Neuronal stem cell (in vitro differentiated cells): Measurements from ENCODE around the gene DENND11. TPM values are rescaled to one million over a fixed set of nuclear protein-coding genes. Genes with fewer than 3 reads are reported as not detected.

Source experiments
- DNase-seq: peaks from one replicate; pipeline ENCODE4 v3.0.0-alpha.2; 2013; ENCODE audit warnings: low spot score
- H2AFZ ChIP-seq: one replicate; pipeline ENCODE4 v1.6.1; 2013; ENCODE audit warnings: mild to moderate bottlenecking, low read length, inconsistent platforms
- H2AK5ac ChIP-seq: 2 replicates; pipeline ENCODE4 v1.6.1; 2013; ENCODE audit warnings: low read depth, mild to moderate bottlenecking, inconsistent platforms, low read length, moderate library complexity, mixed read lengths
- H2BK120ac ChIP-seq: 2 replicates; pipeline ENCODE4 v1.6.1; 2013; ENCODE audit warnings: low read depth, mild to moderate bottlenecking, inconsistent platforms, low read length, moderate library complexity, mixed read lengths
- H2BK12ac ChIP-seq: one replicate; pipeline ENCODE4 v1.6.1; 2013; ENCODE audit warnings: low read length, inconsistent platforms
- H2BK15ac ChIP-seq: 2 replicates; pipeline ENCODE4 v1.6.1; 2013; ENCODE audit warnings: mild to moderate bottlenecking, low read length, inconsistent platforms, mixed read lengths
- H2BK5ac ChIP-seq: one replicate; pipeline ENCODE4 v1.6.1; 2013; ENCODE audit warnings: inconsistent platforms, mild to moderate bottlenecking, low read length, moderate library complexity
- H3K14ac ChIP-seq: one replicate; pipeline ENCODE4 v1.6.1; 2013; ENCODE audit warnings: low read length, inconsistent platforms
- H3K18ac ChIP-seq: 2 replicates; pipeline ENCODE4 v1.6.1; 2013; ENCODE audit warnings: low read length, inconsistent platforms
- H3K23ac ChIP-seq: 2 replicates; pipeline ENCODE4 v1.6.1; 2013; ENCODE audit warnings: low read depth, mild to moderate bottlenecking, mixed read lengths, low read length, inconsistent platforms; ENCODE audit not compliant: poor library complexity
- H3K27ac ChIP-seq: replicated peaks from 3 replicates; pipeline ENCODE4 v1.5.1; 2013; ENCODE audit warnings: low read length, inconsistent platforms
- H3K27me3 ChIP-seq, 3 experiments: 2 replicates each; pipeline ENCODE4 v1.6.1; 2013; ENCODE audit warnings: low read length in 3 of 3, mild to moderate bottlenecking in 2 of 3, inconsistent platforms in 1 of 3, low read depth in 1 of 3, mixed read lengths in 1 of 3, moderate library complexity in 1 of 3; ENCODE audit not compliant: control insufficient read depth in 3 of 3, insufficient read depth in 3 of 3
- H3K36me3 ChIP-seq, 2 donors: replicated peaks in 1 of 2; 2 replicates each; pipeline ENCODE4 v1.6.1; 2013; ENCODE audit warnings: low read length in 2 of 2; ENCODE audit not compliant: control insufficient read depth in 2 of 2, insufficient read depth in 2 of 2
- H3K4ac ChIP-seq: 2 replicates; pipeline ENCODE4 v1.6.1; 2013; ENCODE audit warnings: inconsistent platforms, mild to moderate bottlenecking, low read length, moderate library complexity
- H3K4me1 ChIP-seq, 2 donors: 1 replicate in 1 of 2; 2 replicates in 1 of 2; pipeline ENCODE4 v1.6.1; 2013; ENCODE audit warnings: low read length in 2 of 2, low read depth in 1 of 2; ENCODE audit not compliant: control insufficient read depth in 2 of 2, insufficient read depth in 1 of 2
- H3K4me2 ChIP-seq: one replicate; pipeline ENCODE4 v1.6.1; 2013; ENCODE audit warnings: mild to moderate bottlenecking, low read length, inconsistent platforms; ENCODE audit not compliant: insufficient read depth, poor library complexity, severe bottlenecking
- H3K4me3 ChIP-seq, 2 donors: 2 replicates each; pipeline ENCODE4 v1.5.1; 2013; ENCODE audit warnings: low read length in 2 of 2, mild to moderate bottlenecking in 2 of 2, inconsistent platforms in 1 of 2, moderate library complexity in 1 of 2
- H3K79me1 ChIP-seq: one replicate; pipeline ENCODE4 v1.6.1; 2013; ENCODE audit warnings: low read depth, mild to moderate bottlenecking, inconsistent platforms, low read length, moderate library complexity
- H3K9ac ChIP-seq: one replicate; pipeline ENCODE4 v1.6.1; 2013; ENCODE audit warnings: mild to moderate bottlenecking, low read depth, low read length, inconsistent platforms; ENCODE audit not compliant: poor library complexity
- H3K9me3 ChIP-seq, 2 donors: replicated peaks in 1 of 2; 2 replicates each; pipeline versions ENCODE3 to v1.6.1; 2013; ENCODE audit warnings: low read length in 2 of 2, mild to moderate bottlenecking in 2 of 2, inconsistent platforms in 1 of 2, low read depth in 1 of 2, mixed read lengths in 1 of 2, moderate library complexity in 1 of 2; ENCODE audit not compliant: control insufficient read depth in 2 of 2, insufficient read depth in 1 of 2
- H4K8ac ChIP-seq: one replicate; pipeline ENCODE4 v1.6.1; 2013; ENCODE audit warnings: low read depth, mild to moderate bottlenecking, inconsistent platforms, low read length, moderate library complexity
- H4K91ac ChIP-seq: one replicate; pipeline ENCODE4 v1.6.1; 2013; ENCODE audit warnings: low read length, low read depth, mild to moderate bottlenecking, inconsistent platforms; ENCODE audit not compliant: poor library complexity
- WGBS, 2 donors: extraction: QIAGEN DNeasy Blood & Tissue Kit; methylation state at CpG; one replicate each; pipeline ENCODE4 v1.1.7; 2013; ENCODE audit warnings: missing lambda C conversion rate in 2 of 2, mixed read lengths in 1 of 2; ENCODE audit not compliant: insufficient read length in 2 of 2, insufficient replicate concordance in 1 of 2; ENCODE audit errors: extremely low coverage in 2 of 2; 5-methylcytosine and 5-hydroxymethylcytosine counted together
- polyA plus RNA-seq, 2 experiments: library from polyadenylated mRNA; stranded (reverse); fragments of 200-250 nt; gene quantifications; one replicate each; pipeline ENCODE4 v1.2.3, GENCODE V29; 2013

DENND11 gene, protein sequence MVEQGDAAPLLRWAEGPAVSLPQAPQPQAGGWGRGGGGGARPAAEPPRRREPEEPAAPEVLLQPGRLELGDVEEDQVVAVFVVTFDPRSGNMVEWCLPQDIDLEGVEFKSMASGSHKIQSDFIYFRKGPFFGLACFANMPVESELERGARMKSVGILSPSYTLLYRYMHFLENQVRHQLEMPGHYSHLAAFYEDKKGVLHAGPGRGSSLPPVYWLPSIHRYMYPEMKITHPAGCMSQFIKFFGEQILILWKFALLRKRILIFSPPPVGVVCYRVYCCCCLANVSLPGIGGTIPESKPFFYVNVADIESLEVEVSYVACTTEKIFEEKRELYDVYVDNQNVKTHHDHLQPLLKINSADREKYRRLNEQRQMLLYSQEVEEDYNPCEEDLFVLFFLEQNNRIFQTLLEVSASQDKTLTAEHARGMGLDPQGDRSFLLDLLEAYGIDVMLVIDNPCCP
- polyA plus RNA-seq (2013, experiment 1 of 2) = 8.5 TPM
- polyA plus RNA-seq (2013, experiment 2 of 2) = 8.2 TPM

DNA sequence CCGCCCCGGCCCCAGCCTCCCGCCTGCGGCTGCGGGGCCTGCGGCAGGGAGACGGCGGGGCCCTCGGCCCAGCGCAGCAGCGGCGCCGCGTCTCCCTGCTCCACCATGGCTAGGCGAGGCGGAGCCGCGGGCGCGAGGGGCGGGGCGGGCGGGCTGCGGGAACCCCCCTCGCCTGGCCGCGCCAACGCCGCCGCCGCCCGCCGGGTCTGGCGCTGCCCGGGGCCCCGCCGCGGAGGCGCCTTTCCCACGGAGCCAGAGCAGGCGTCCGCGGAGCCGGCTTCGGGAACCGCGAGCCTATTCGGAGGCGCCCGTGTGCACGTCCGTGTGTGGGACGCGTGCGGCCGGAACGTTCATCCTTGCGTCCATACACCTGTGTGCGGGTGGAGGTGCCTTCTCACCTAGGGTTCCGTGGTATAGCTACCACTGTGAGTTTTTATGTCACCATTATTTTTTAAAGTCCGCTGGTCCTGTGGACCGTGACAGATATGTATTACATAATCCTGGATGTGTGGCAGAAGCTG, at the start of gene DENND11:
DENND11 (minus strand) TSS at position 120 of the 521 bp plus-strand sequence; CDS start at position 107, 13 bp downstream.
- no peak within 1 kb of the TSS for H2AK5ac ChIP-seq
- H3K9ac ChIP-seq = peak within 1 kb of the TSS; percentile 81
- peak within 1 kb of the TSS; percentile 93 for H2AFZ ChIP-seq
- H3K79me1 ChIP-seq = no peaks in the 10 kb centered on the region
- H3K4me1 ChIP-seq = peaks cover 10 to 11% of the 10 kb centered on the region in 2 donors
- no peak within 1 kb of the TSS for H3K14ac ChIP-seq
- H4K8ac ChIP-seq = no peak within 1 kb of the TSS
- no peak within 1 kb of the TSS for H2BK15ac ChIP-seq
- H3K9me3 ChIP-seq = no peaks in the 10 kb centered on the region
- no peak within 1 kb of the TSS for H3K27ac ChIP-seq
- H3K27me3 ChIP-seq = peaks cover 0 to 15% (median 8%) of the 10 kb centered on the region in 3 experiments
- no peak within 1 kb of the TSS for H2BK12ac ChIP-seq
- no peak within 1 kb of the TSS for H2BK120ac ChIP-seq
- no peak within 1 kb of the TSS for H4K91ac ChIP-seq
- H3K18ac ChIP-seq = peak within 1 kb of the TSS; percentile 90
- peak; percentile 30 for DNase-seq
- no peaks in the 10 kb centered on the region for H3K36me3 ChIP-seq
- WGBS, 2 donors = no CpG with 5 or more reads among the region's 62 CpGs
- peak within 1 kb of the TSS; percentile 60 to 90 for H3K4me3 ChIP-seq
- no peak within 1 kb of the TSS for H3K4ac ChIP-seq
- peak within 1 kb of the TSS; percentile 81 for H3K4me2 ChIP-seq
- no peak within 1 kb of the TSS for H2BK5ac ChIP-seq
- no peak within 1 kb of the TSS for H3K23ac ChIP-seq

DNA sequence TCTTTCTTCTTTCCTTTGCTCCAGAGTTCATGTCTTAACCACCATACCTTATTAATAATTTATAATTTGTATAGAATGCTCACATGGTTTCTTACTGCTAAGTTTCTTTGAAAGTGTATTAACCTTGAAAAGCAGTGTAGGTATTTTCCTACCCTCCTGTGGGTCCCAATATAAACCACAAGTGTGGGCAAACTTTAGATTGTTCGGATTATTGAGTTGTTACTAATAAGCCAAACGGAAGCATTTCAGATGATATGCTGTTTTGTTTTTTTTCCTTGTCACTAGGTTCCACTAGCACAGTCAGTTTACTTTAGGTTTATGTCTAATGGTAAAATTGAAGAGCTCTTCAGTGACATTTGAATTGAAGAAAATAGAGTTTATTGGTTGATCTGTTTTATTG, 46.4 kb upstream of the DENND11 start:
- H3K9me3 ChIP-seq = peaks cover 3 to 41% of the 10 kb centered on the region in 2 donors
- no peak overlapping the region for H4K8ac ChIP-seq
- H3K9ac ChIP-seq = no peak overlapping the region
- H3K36me3 ChIP-seq = peaks cover 38 to 100% of the 10 kb centered on the region in 2 donors
- WGBS, 2 donors = no CpG with 5 or more reads among the region's 2 CpGs
- H2BK12ac ChIP-seq = no peak overlapping the region
- no peak overlapping the region for H3K4ac ChIP-seq
- no peak overlapping the region for H3K14ac ChIP-seq
- no peak overlapping the region for H2BK5ac ChIP-seq
- no peak overlapping the region for H3K4me3 ChIP-seq
- no peaks in the 10 kb centered on the region for H3K27me3 ChIP-seq
- H3K4me1 ChIP-seq = no peaks in the 10 kb centered on the region
- H4K91ac ChIP-seq = no peak overlapping the region
- no peak overlapping the region for H2AFZ ChIP-seq
- H3K4me2 ChIP-seq = no peak overlapping the region
- no peak overlapping the region for H2BK120ac ChIP-seq
- H3K27ac ChIP-seq = no peak overlapping the region
- DNase-seq = no peak
- H3K79me1 ChIP-seq = no peaks in the 10 kb centered on the region
- no peak overlapping the region for H3K18ac ChIP-seq
- H2AK5ac ChIP-seq = no peak overlapping the region
- no peak overlapping the region for H2BK15ac ChIP-seq
- H3K23ac ChIP-seq = no peak overlapping the region

DNA sequence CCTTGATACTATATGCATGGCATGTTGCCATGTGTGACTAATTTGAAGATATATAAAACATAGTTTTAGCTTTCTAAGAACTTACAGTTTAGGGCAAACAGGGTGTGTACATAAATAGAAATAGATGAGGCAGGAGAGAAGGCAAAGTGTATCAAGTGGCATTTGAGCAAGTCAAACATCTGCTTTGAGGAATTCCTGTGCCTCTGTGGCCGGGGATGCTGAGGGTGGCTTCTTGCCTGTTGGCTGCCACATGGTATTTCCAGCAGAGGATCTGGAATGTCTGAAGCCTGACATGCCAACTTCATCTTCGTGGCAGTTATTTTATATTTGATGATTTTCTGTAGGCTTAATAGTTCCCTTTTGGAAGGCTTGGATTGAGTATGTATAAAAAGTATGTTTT, 42.2 kb upstream of the DENND11 start:
- H3K27ac ChIP-seq = no peak overlapping the region
- H2BK12ac ChIP-seq = no peak overlapping the region
- H2AK5ac ChIP-seq = no peak overlapping the region
- no peak overlapping the region for H3K4me3 ChIP-seq
- H2BK5ac ChIP-seq = no peak overlapping the region
- no peak overlapping the region for H3K4me2 ChIP-seq
- H3K4ac ChIP-seq = no peak overlapping the region
- no peak overlapping the region for H3K14ac ChIP-seq
- H2BK15ac ChIP-seq = no peak overlapping the region
- no peak for DNase-seq
- H2AFZ ChIP-seq = no peak overlapping the region
- H4K91ac ChIP-seq = no peak overlapping the region
- H2BK120ac ChIP-seq = no peak overlapping the region
- peaks cover 0 to 2% (median 0%) of the 10 kb centered on the region in 3 experiments for H3K27me3 ChIP-seq
- no peak overlapping the region for H3K18ac ChIP-seq
- peaks cover 3% of the 10 kb centered on the region for H3K79me1 ChIP-seq
- H3K4me1 ChIP-seq = peaks cover 3 to 7% of the 10 kb centered on the region in 2 donors
- H3K9me3 ChIP-seq = peaks cover 0 to 1% of the 10 kb centered on the region in 2 donors
- H3K23ac ChIP-seq = no peak overlapping the region
- peaks cover 29 to 100% of the 10 kb centered on the region in 2 donors for H3K36me3 ChIP-seq
- H3K9ac ChIP-seq = no peak overlapping the region
- no CpG with 5 or more reads among the region's 2 CpGs for WGBS, 2 donors
- no peak overlapping the region for H4K8ac ChIP-seq

DNA sequence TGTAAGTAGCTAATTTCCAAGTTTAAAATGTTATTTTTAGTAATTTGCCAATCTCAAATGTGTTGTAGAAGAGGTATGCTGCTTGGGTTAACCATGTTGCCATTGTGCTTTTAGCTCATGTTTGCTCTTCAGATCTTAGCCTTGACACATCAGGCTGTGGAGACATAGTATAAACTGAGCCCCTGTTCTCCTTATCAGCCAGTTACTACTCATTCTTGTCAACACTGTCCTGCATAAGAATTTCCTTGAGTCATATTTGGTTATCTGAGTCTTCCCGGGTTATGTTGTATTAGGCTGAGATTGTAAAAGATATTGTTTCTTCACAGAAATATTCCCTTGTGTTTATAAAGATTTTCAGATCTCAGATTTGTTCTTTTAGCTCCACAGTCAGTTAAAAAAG, 40.3 kb upstream of the DENND11 start:
- H3K36me3 ChIP-seq = peaks cover 27 to 82% of the 10 kb centered on the region in 2 donors
- no peak overlapping the region for H2AK5ac ChIP-seq
- H3K27ac ChIP-seq = no peak overlapping the region

More for the DNA sequence above, 40.3 kb upstream of the DENND11 start:
- H3K9me3 ChIP-seq = no peaks in the 10 kb centered on the region
- H3K23ac ChIP-seq = no peak overlapping the region
- H2AFZ ChIP-seq = no peak overlapping the region
- H2BK5ac ChIP-seq = no peak overlapping the region
- no peak overlapping the region for H3K4me2 ChIP-seq
- no peak overlapping the region for H3K9ac ChIP-seq
- H3K4ac ChIP-seq = no peak overlapping the region
- no peak overlapping the region for H3K4me3 ChIP-seq
- peaks cover 0 to 2% (median 0%) of the 10 kb centered on the region in 3 experiments for H3K27me3 ChIP-seq
- H2BK15ac ChIP-seq = no peak overlapping the region
- H3K14ac ChIP-seq = no peak overlapping the region
- no CpG with 5 or more reads among the region's 1 CpG for WGBS, 2 donors
- H4K91ac ChIP-seq = no peak overlapping the region
- no peak overlapping the region for H3K18ac ChIP-seq
- H2BK120ac ChIP-seq = no peak overlapping the region
- no peak overlapping the region for H4K8ac ChIP-seq
- DNase-seq = no peak
- peaks cover 3 to 7% of the 10 kb centered on the region in 2 donors for H3K4me1 ChIP-seq
- peaks cover 4% of the 10 kb centered on the region for H3K79me1 ChIP-seq
- no peak overlapping the region for H2BK12ac ChIP-seq
